ENCODE results near the gene DGKI.

DGKI gene

GRCh38 chr7:137633133-137633532 lies 213.6 kb downstream of the DGKI start:
- no peaks in the 10 kb centered on the region for H3K79me2 ChIP-seq (ENCODE audit: control insufficient read depth, low read length)
- TF ChIP-seq EZH2phosphoT487 (IDR thresholded peaks at IDR 0.05; ENCODE audit: borderline replicate concordance, low read length): no peak
- TF ChIP-seq, protein P1, sequence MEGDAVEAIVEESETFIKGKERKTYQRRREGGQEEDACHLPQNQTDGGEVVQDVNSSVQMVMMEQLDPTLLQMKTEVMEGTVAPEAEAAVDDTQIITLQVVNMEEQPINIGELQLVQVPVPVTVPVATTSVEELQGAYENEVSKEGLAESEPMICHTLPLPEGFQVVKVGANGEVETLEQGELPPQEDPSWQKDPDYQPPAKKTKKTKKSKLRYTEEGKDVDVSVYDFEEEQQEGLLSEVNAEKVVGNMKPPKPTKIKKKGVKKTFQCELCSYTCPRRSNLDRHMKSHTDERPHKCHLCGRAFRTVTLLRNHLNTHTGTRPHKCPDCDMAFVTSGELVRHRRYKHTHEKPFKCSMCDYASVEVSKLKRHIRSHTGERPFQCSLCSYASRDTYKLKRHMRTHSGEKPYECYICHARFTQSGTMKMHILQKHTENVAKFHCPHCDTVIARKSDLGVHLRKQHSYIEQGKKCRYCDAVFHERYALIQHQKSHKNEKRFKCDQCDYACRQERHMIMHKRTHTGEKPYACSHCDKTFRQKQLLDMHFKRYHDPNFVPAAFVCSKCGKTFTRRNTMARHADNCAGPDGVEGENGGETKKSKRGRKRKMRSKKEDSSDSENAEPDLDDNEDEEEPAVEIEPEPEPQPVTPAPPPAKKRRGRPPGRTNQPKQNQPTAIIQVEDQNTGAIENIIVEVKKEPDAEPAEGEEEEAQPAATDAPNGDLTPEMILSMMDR (IDR thresholded peaks at IDR 0.05; ENCODE audit: low read depth, low read length, poor library complexity, severe bottlenecking): no peak
- H3K4me1 ChIP-seq (ENCODE audit: control insufficient read depth, low read length): no peaks in the 10 kb centered on the region
- H3K4me2 ChIP-seq (ENCODE audit: low read length): no peak overlapping the region
- H4K20me1 ChIP-seq (ENCODE audit: control insufficient read depth, insufficient read depth, low read depth, low read length): no peaks in the 10 kb centered on the region
- no peaks in the 10 kb centered on the region for H3F3A ChIP-seq (ENCODE audit: control insufficient read depth, insufficient read depth)
- H3K27ac ChIP-seq (ENCODE audit: low read depth, low read length): no peak overlapping the region
- H3K9me2 ChIP-seq (replicated peaks; ENCODE audit: control insufficient read depth, low read length): no peaks in the 10 kb centered on the region
- H3K36me3 ChIP-seq (ENCODE audit: control insufficient read depth, low read length): no peaks in the 10 kb centered on the region
- no peaks in the 10 kb centered on the region for H3K9me3 ChIP-seq (ENCODE audit: control insufficient read depth, insufficient read depth, low read length)
- H3K27me3 ChIP-seq (ENCODE audit: control insufficient read depth, low read length): no peaks in the 10 kb centered on the region
- no peak overlapping the region for H3K4me3 ChIP-seq (ENCODE audit: low read length)

GRCh38 chr7:137628216-137628615 lies 218.6 kb downstream of the DGKI start:
- TF ChIP-seq, protein P1 (IDR thresholded peaks at IDR 0.05; ENCODE audit: low read depth, low read length, poor library complexity, severe bottlenecking): no peak
- TF ChIP-seq EZH2phosphoT487 (IDR thresholded peaks at IDR 0.05; ENCODE audit: borderline replicate concordance, low read length): no peak
- no peaks in the 10 kb centered on the region for H3K9me3 ChIP-seq (ENCODE audit: control insufficient read depth, insufficient read depth, low read length)
- H3K79me2 ChIP-seq (ENCODE audit: control insufficient read depth, low read length): no peaks in the 10 kb centered on the region
- H3K27ac ChIP-seq (ENCODE audit: low read depth, low read length): no peak overlapping the region
- H3K4me1 ChIP-seq (ENCODE audit: control insufficient read depth, low read length): no peaks in the 10 kb centered on the region
- no peak overlapping the region for H3K4me2 ChIP-seq (ENCODE audit: low read length)
- no peaks in the 10 kb centered on the region for H3K9me2 ChIP-seq (replicated peaks; ENCODE audit: control insufficient read depth, low read length)
- H3F3A ChIP-seq (ENCODE audit: control insufficient read depth, insufficient read depth): no peaks in the 10 kb centered on the region
- no peaks in the 10 kb centered on the region for H4K20me1 ChIP-seq (ENCODE audit: control insufficient read depth, insufficient read depth, low read depth, low read length)
- no peak overlapping the region for H3K4me3 ChIP-seq (ENCODE audit: low read length)
- H3K36me3 ChIP-seq (ENCODE audit: control insufficient read depth, low read length): no peaks in the 10 kb centered on the region
- H3K27me3 ChIP-seq (ENCODE audit: control insufficient read depth, low read length): no peaks in the 10 kb centered on the region

- H3K9me2 ChIP-seq (replicated peaks; ENCODE audit: control insufficient read depth, low read length): no peaks in the 10 kb centered on the region
- no peaks in the 10 kb centered on the region for H3F3A ChIP-seq (ENCODE audit: control insufficient read depth, insufficient read depth)
- no peaks in the 10 kb centered on the region for H3K9me3 ChIP-seq (ENCODE audit: control insufficient read depth, insufficient read depth, low read length)
- H3K79me2 ChIP-seq (ENCODE audit: control insufficient read depth, low read length): no peaks in the 10 kb centered on the region
- TF ChIP-seq, protein P1 (IDR thresholded peaks at IDR 0.05; ENCODE audit: low read depth, low read length, poor library complexity, severe bottlenecking): peak; percentile 94
- TF ChIP-seq EZH2phosphoT487 (IDR thresholded peaks at IDR 0.05; ENCODE audit: borderline replicate concordance, low read length): no peak
- H3K4me1 ChIP-seq (ENCODE audit: control insufficient read depth, low read length): no peaks in the 10 kb centered on the region
- no peaks in the 10 kb centered on the region for H4K20me1 ChIP-seq (ENCODE audit: control insufficient read depth, insufficient read depth, low read depth, low read length)
- H3K27ac ChIP-seq (ENCODE audit: low read depth, low read length): no peak overlapping the region
- H3K4me3 ChIP-seq (ENCODE audit: low read length): no peak overlapping the region
- H3K36me3 ChIP-seq (ENCODE audit: control insufficient read depth, low read length): no peaks in the 10 kb centered on the region
- no peaks in the 10 kb centered on the region for H3K27me3 ChIP-seq (ENCODE audit: control insufficient read depth, low read length)
- no peak overlapping the region for H3K4me2 ChIP-seq (ENCODE audit: low read length)
Measured at GRCh38 chr7:137626469-137627067, 220.2 kb downstream of the DGKI start.
